ENCODE measurements around the gene KIF1A. TPM values are rescaled to one million over a fixed set of nuclear protein-coding genes. Genes with fewer than 3 reads are reported as not detected.

Gene KIF1A
- total and polyA plus RNA-seq, 2 donors (not counting 3 experiments of a cell fraction or from before 2014, with no cell fraction given): 0.11 to 0.64 TPM

- no peaks in the 10 kb centered on the region for H3K9me3 ChIP-seq (replicated peaks; ENCODE audit: control insufficient read depth, insufficient read depth, low read length)
- H3K4me2 ChIP-seq (ENCODE audit: insufficient read depth, low read length): no peak overlapping the region
- no peak overlapping the region for H3K4me3 ChIP-seq (replicated peaks in 1 of 3; ENCODE audit: insufficient read depth in 1 of 3, low read depth in 1 of 3, low read length in 3 of 3)
- dilution Hi-C loops (cut with MboI; ENCODE audit: extremely low pct_ligation_motif_present, low sequenced_read_pairs) (no loop called here), intact Hi-C loops (cut with micrococcal nuclease) (loop anchor here (1.0 kb wide), 2 partner anchors 326 to 607 kb away; no protein-coding TSS in a partner anchor)
- no peak overlapping the region for H3K9ac ChIP-seq (replicated peaks; ENCODE audit: extremely low read depth, insufficient read depth, low read length)
- no peak overlapping the region for H3K27ac ChIP-seq (ENCODE audit: insufficient read depth, low read depth, low read length)
- peaks cover 0 to 4% of the 10 kb centered on the region in 2 experiments for H3K27me3 ChIP-seq (ENCODE audit: control insufficient read depth in 2 of 2, insufficient read depth in 2 of 2, low read length in 2 of 2)
- BruUV-seq (replicated peaks): no TSS peak
- no peaks in the 10 kb centered on the region for H3K36me3 ChIP-seq (ENCODE audit: control insufficient read depth in 2 of 2, extremely low read depth in 1 of 2, insufficient read depth in 2 of 2, low read length in 2 of 2)
- no peaks in the 10 kb centered on the region for H3K79me2 ChIP-seq (ENCODE audit: control insufficient read depth, insufficient read depth, low read length)
- DNase-seq (ENCODE audit: low read depth, low spot score): peak; percentile 76
- ChIA-PET POLR2A (no interaction called here), CTCF (interaction anchor here (0.6 to 2.7 kb wide), 36 partner anchors 9 to 780 kb away, joined by 3 to 78 read pairs (median 4); partner anchors contain the start of genes CAPN10 and DUSP28)
- TF ChIP-seq, protein P1, sequence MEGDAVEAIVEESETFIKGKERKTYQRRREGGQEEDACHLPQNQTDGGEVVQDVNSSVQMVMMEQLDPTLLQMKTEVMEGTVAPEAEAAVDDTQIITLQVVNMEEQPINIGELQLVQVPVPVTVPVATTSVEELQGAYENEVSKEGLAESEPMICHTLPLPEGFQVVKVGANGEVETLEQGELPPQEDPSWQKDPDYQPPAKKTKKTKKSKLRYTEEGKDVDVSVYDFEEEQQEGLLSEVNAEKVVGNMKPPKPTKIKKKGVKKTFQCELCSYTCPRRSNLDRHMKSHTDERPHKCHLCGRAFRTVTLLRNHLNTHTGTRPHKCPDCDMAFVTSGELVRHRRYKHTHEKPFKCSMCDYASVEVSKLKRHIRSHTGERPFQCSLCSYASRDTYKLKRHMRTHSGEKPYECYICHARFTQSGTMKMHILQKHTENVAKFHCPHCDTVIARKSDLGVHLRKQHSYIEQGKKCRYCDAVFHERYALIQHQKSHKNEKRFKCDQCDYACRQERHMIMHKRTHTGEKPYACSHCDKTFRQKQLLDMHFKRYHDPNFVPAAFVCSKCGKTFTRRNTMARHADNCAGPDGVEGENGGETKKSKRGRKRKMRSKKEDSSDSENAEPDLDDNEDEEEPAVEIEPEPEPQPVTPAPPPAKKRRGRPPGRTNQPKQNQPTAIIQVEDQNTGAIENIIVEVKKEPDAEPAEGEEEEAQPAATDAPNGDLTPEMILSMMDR (IDR thresholded peaks at IDR 0.05; ENCODE audit: extremely low read depth in 1 of 2, insufficient read depth in 1 of 2, low read depth in 1 of 2, low read length in 2 of 2): peak; percentile 66 to 78
- no peak for TF ChIP-seq POLR2AphosphoS5 (IDR thresholded peaks at IDR 0.05; ENCODE audit: insufficient read depth, low read depth, low read length)
- peak; percentile 91 for FAIRE-seq
- H3K9me1 ChIP-seq (replicated peaks; ENCODE audit: control insufficient read depth, extremely low read depth, insufficient read depth, low read length): no peaks in the 10 kb centered on the region
- no peaks in the 10 kb centered on the region for H4K20me1 ChIP-seq (replicated peaks; ENCODE audit: control insufficient read depth, extremely low read depth, insufficient read depth, low read length)
- H3K4me1 ChIP-seq (ENCODE audit: control insufficient read depth, extremely low read depth, insufficient read depth, low read length): no peaks in the 10 kb centered on the region
- H2AFZ ChIP-seq (ENCODE audit: low read depth, low read length): no peak overlapping the region
These were observed 20.5 kb upstream of the KIF1A start for GRCh38 chr2:240840435-240841060.

All from endothelial cell of umbilical vein (primary cell).